Activated CD4-positive, alpha-beta T cell treated with anti-CD3 and anti-CD28 coated beads for 36 hours (primary cell): Measurements from ENCODE around the gene DDIT3. TPM values are rescaled to one million over a fixed set of nuclear protein-coding genes. Genes with fewer than 3 reads are reported as not detected.

Source experiments
- ATAC-seq: fragments of 200-7000 bp; cut with Tn5 transposase; one replicate; pipeline ENCODE4 v1.10.0; 2021; ENCODE audit warnings: mild to moderate bottlenecking, moderate library complexity
- CTCF ChIA-PET: fragments of 350-600 bp; sonication (Branson Sonifier 250); formaldehyde crosslinking; loops from one replicate; lab custom pipeline; 2021; ENCODE audit warnings: antibody characterized with exemption; lab: Charles Lee
- POLR2A ChIA-PET: fragments of 350-600 bp; sonication (Branson Sonifier 250); formaldehyde crosslinking; loops from one replicate; lab custom pipeline; 2021; ENCODE audit warnings: antibody characterized with exemption, inconsistent platforms; lab: Charles Lee
- DNase-seq: peaks from one replicate; pipeline ENCODE4 v3.0.0-alpha.2; 2020
- H3K27ac Mint-ChIP-seq: one replicate; pipeline ENCODE4 v1.8.0; 2021; ENCODE audit warnings: mixed read lengths
- H3K27me3 Mint-ChIP-seq: one replicate; pipeline ENCODE4 v1.8.0; 2021; ENCODE audit warnings: mixed read lengths
- H3K36me3 Mint-ChIP-seq: one replicate; pipeline ENCODE4 v1.8.0; 2021; ENCODE audit warnings: low read depth, mixed read lengths
- H3K4me1 Mint-ChIP-seq: one replicate; pipeline ENCODE4 v1.8.0; 2021; ENCODE audit warnings: mixed read lengths
- H3K4me3 Mint-ChIP-seq: one replicate; pipeline ENCODE4 v1.8.0; 2021; ENCODE audit warnings: mild to moderate bottlenecking, moderate library complexity, mixed read lengths
- H3K9me3 Mint-ChIP-seq: one replicate; pipeline ENCODE4 v1.8.0; 2021; ENCODE audit warnings: low read depth, mixed read lengths
- intact Hi-C, 2 experiments: fragments of 100-400 bp; cut with DNase I in 1 of 2; cut with micrococcal nuclease in 1 of 2; formaldehyde crosslinking; loops; one replicate each; pipeline versions ENCODE4 v1.14.2 to v1.15.1; 2022 to 2024; cut with DNase I, micrococcal nuclease
- total RNA-seq, 2 experiments: library from RNA; stranded (reverse); gene quantifications; one replicate each; pipeline ENCODE4 v1.2.3, GENCODE V29; 2021

Gene DDIT3
- total RNA-seq, 2 experiments from 2014 or later: 31.2 to 32.2 TPM

DNA sequence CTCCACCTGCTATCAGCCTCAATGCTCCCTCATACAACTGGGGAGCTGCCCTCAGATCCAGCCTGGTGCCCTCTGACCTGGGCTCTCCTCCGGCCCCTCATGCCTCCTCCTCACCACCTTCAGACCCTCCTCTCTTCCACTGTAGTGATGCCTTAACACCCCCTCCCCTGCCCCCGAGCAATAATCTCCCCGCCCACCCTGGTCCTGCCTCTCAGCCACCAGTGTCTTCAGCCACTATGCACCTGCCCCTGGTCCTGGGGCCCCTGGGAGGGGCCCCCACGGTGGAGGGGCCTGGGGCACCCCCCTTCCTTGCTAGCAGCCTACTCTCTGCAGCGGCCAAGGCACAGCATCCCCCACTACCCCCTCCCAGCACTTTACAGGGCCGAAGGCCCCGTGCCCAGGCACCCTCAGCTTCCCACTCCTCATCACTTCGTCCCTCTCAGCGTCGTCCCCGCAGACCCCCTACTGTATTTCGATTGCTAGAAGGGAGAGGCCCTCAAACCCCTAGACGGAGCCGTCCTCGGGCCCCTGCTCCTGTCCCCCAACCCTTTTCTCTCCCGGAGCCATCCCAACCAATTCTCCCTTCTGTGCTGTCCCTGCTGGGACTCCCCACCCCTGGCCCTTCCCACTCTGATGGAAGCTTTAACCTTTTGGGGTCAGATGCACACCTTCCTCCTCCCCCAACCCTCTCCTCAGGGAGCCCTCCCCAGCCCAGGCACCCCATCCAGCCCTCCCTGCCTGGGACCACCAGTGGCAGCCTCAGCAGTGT is 5.5 kb upstream of the DDIT3 start:
- no peak for DNase-seq
- CTCF ChIA-PET: interaction anchor here (1.4 kb wide), 1 partner anchor 8 kb away, joined by 4 read pairs; no protein-coding TSS in a partner anchor
- intact Hi-C loops: no loop called here
- H3K36me3 Mint-ChIP-seq: peaks cover 36% of the 10 kb centered on the region
- ATAC-seq: no peak
- no peak overlapping the region for H3K27ac Mint-ChIP-seq
- POLR2A ChIA-PET: interaction anchor here (0.8 to 0.9 kb wide), 3 partner anchors 9 to 21 kb away, joined by 3 to 5 read pairs (median 3); no protein-coding TSS in a partner anchor
- H3K4me3 Mint-ChIP-seq: no peak overlapping the region
- H3K9me3 Mint-ChIP-seq: no peaks in the 10 kb centered on the region
- H3K27me3 Mint-ChIP-seq: no peaks in the 10 kb centered on the region
- peaks cover 38% of the 10 kb centered on the region for H3K4me1 Mint-ChIP-seq

DNA sequence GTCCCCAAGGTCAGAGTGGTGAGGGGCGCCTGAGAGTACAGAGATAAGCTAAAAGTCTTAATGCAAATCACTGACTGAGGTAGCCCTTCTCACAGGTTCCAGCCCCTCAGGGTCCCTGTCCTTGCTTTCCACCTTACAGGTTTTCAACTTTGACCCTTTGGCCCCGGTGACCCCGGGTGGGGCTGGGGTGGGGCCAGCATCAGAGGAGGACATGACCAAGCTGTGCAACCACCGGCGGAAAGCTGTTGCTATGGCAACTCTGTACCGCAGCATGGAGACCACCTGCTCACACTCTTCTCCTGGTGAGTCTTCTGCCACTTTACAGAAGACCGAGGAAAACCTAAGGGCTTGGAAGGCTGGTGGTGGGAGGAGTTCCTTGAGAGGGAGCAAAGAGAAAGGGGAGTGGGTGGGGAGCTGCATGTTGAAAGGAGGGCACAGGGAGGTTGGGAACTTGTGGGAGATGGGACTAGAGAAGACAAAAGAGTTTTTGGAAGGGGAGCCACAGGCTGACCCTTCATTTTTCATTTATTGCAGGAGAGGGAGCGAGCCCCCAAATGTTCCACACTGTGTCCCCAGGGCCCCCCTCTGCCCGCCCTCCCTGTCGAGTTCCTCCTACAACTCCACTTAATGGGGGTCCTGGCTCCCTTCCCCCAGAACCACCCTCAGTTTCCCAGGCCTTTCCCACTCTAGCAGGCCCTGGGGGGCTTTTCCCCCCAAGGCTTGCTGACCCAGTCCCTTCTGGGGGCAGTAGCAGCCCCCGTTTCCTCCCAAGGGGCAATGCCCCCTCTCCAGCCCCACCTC is 4.7 kb upstream of the DDIT3 start:
- intact Hi-C loops: loop anchor here (5.0 kb wide), 4 partner anchors 227 to 1553 kb away; partner anchors contain the start of genes CDK4 (in 1 of the 2), RAB5B (in 1 of the 2), RPL41 (in 1 of the 2) and ZC3H10 (in 1 of the 2)
- H3K27me3 Mint-ChIP-seq: no peaks in the 10 kb centered on the region
- H3K27ac Mint-ChIP-seq: no peak overlapping the region
- peaks cover 38% of the 10 kb centered on the region for H3K4me1 Mint-ChIP-seq
- H3K9me3 Mint-ChIP-seq: no peaks in the 10 kb centered on the region
- CTCF ChIA-PET: interaction anchor here (0.6 to 2.2 kb wide), 4 partner anchors 8 to 67 kb away, joined by 3 to 6 read pairs (median 4); no protein-coding TSS in a partner anchor
- POLR2A ChIA-PET: interaction anchor here (0.6 to 0.9 kb wide), 3 partner anchors 8 to 454 kb away, joined by 3 to 5 read pairs (median 3); no protein-coding TSS in a partner anchor
- H3K4me3 Mint-ChIP-seq: no peak overlapping the region
- DNase-seq (no peak), ATAC-seq (no peak)
- peaks cover 33% of the 10 kb centered on the region for H3K36me3 Mint-ChIP-seq

- Mint-ChIP-seq H3K36me3 (peaks cover 35% of the 10 kb centered on the region), H3K27ac (peak overlapping the region; percentile 88), H3K27me3 (no peaks in the 10 kb centered on the region), H3K9me3 (no peaks in the 10 kb centered on the region), H3K4me1 (peaks cover 44% of the 10 kb centered on the region), H3K4me3 (peak overlapping the region; percentile 96)
- ATAC-seq (no peak), DNase-seq (peak; percentile 33)
- intact Hi-C loops: loop anchor here (2.0 to 5.0 kb wide), 6 partner anchors 221 to 1552 kb away; partner anchors contain the start of genes CDK4 (in 1 of the 2), CTDSP2 (in 1 of the 2), RAB5B (in 1 of the 2) and RPL41 (in 1 of the 2)
- ChIA-PET POLR2A (interaction anchor here (0.5 to 0.6 kb wide), 2 partner anchors 184 to 281 kb away, joined by 3 to 4 read pairs; no protein-coding TSS in a partner anchor), CTCF (interaction anchor here (0.6 to 2.2 kb wide), 7 partner anchors 9 to 70 kb away, joined by 3 to 6 read pairs (median 3); no protein-coding TSS in a partner anchor)
These were observed 3.6 kb upstream of the DDIT3 start for GRCh38 chr12:57523706-57524614.

DNA sequence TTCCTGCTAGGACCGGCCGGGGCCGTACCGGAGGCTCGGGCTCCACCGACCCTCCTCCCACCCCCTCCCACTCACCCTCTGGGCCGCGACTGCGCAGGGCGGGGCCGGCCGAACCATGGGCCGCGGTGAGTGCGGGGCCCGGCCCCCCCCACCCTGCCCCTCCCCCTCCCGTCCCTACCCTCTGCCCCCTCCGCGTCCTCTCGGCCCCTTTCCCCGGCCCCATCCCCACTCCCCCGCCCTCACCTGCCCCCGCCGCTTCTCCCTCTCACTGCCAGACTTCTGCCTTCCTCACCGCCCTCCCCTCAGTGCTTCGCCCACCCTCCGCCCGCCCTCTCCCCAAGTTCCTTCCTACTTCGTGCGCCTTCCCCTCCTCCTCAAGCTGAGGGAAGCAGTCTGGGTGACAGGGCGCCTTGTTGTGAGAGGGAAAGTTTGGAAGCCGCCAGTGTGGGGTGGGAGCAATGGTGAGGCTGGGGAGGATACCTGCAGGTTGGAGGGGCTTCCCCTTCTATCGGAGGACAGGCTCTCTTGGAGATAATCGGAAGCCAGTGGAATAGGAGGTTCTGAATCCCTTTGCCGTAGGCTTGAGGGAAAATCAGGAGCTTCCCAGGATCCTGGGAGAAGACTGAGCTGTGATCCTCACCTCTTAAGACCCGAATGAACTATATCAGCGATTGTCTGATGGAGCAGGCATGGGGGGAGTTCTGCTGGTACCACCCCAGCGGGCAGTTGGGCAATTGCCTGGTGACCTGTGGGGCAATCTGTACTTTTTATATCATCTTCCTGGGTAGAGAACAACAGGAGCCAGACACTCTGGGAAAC is 2.8 kb upstream of the DDIT3 start:
- CTCF ChIA-PET: interaction anchor here (1.0 to 2.2 kb wide), 4 partner anchors 10 to 70 kb away, joined by 3 to 6 read pairs (median 4); no protein-coding TSS in a partner anchor
- intact Hi-C loops: loop anchor here (1.0 to 5.0 kb wide), 13 partner anchors 24 to 1551 kb away; partner anchors contain the start of genes CDK4 (in 2 of the 2), CTDSP2 (in 1 of the 2), DCTN2 (in 1 of the 2) and OS9 (in 1 of the 2)
- DNase-seq: no peak
- POLR2A ChIA-PET: interaction anchor here (0.5 kb wide), 1 partner anchor 35 kb away, joined by 3 read pairs; the partner anchor contains the start of gene MARS1
- Mint-ChIP-seq H3K4me1 (peaks cover 51% of the 10 kb centered on the region), H3K4me3 (peak overlapping the region; percentile 96), H3K27ac (peak overlapping the region; percentile 88), H3K9me3 (no peaks in the 10 kb centered on the region), H3K36me3 (peaks cover 38% of the 10 kb centered on the region), H3K27me3 (no peaks in the 10 kb centered on the region)
- ATAC-seq: no peak

DNA sequence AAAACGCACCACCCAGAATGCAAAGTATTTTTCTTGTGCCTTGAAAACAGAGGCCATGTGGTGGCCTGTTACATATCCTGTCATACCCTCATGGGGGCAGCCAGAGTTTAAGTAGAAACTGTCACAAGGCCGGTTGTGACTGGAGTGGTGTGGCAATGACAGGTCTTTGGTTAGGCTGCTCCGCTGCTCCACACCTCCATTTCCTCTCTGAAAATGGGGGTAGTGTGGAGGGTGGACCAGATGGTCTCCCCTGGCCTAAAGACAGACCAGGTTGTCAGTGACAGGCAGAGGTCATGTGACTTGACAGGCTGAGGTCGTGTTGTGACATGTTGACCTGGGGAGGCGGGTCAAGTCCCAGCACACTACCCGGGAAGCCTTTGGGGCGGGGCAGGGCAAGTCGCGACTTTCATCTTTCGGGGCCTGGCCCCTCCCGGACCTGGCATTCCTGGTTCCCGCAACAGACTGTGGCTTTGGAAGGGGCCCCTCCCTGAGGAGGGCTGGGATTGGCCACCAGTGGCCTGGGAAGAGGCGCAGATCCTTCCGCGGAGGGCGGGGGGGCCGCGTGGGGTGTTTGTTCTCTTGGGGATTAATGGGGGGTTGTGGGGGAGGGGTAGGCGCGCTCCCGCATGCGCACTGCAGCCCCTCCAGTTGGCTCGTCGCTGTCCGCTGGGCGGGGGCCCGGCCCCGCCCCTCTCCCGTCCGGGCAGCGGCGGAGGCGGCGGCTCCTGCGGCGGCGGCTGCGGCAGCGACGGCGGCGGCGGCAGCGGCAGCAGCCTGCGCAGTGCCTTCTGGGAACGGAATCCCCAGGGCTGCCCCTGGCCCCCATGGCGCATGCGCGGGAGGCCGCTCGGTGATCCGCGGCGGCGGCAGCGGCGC is 1.9 kb upstream of the DDIT3 start, which contains the start of gene MBD6:
Gene MBD6, plus strand, starts transcription at position 814 of the 876 bp plus-strand sequence. CDS start 1,480 bp downstream, outside the sequence.
- POLR2A ChIA-PET: no interaction called here

DNA sequence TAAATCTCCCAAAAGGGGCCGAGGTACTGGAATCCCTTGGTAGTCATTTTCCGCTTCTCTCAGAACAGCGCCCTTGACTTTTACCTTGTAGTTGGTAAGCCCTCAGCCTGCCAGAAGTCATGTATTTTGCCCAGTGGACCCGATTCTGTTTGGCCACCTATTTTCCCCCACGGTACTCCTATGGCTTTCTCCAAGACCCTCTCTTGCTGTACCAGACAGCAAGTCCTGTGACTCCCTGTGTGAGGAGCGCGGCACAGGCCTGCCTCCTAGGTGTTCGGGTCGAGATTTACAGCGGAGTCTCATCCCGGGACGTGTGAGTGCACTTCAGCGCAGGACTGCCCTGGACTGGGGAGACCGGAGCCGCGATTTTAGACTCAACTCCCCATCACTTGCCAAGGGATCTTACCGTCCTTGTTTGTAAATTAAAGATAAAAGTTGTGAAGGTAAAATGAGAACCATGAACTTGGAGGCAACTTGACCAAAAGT is 1.3 kb upstream of the DDIT3 start:
- peaks cover 46% of the 10 kb centered on the region for H3K36me3 Mint-ChIP-seq
- peak overlapping the region; percentile 96 for H3K4me3 Mint-ChIP-seq
- intact Hi-C loops: loop anchor here (1.0 to 5.0 kb wide), 14 partner anchors 26 to 1593 kb away; partner anchors contain the start of genes CDK4 (in 2 of the 2), CTDSP2 (in 1 of the 2), DCTN2 (in 1 of the 2) and OS9 (in 1 of the 2)
- peak overlapping the region; percentile 99 for H3K27ac Mint-ChIP-seq
- ChIA-PET CTCF (interaction anchor here (0.6 kb wide), 1 partner anchor 43 kb away, joined by 3 read pairs; no protein-coding TSS in a partner anchor), POLR2A (interaction anchor here (2.4 kb wide), 1 partner anchor 25 kb away, joined by 8 read pairs; the partner anchor contains the start of gene DCTN2)
- no peaks in the 10 kb centered on the region for H3K9me3 Mint-ChIP-seq
- peak; percentile 42 for DNase-seq
- H3K4me1 Mint-ChIP-seq: peaks cover 58% of the 10 kb centered on the region
- no peaks in the 10 kb centered on the region for H3K27me3 Mint-ChIP-seq
- ATAC-seq: no peak

More for the DNA sequence above, 1.9 kb upstream of the DDIT3 start, which contains the start of gene MBD6:
- H3K4me3 Mint-ChIP-seq: peak within 1 kb of the TSS; percentile 96
- peaks cover 41% of the 10 kb centered on the region for H3K36me3 Mint-ChIP-seq
- H3K4me1 Mint-ChIP-seq: peaks cover 54% of the 10 kb centered on the region
- peak; percentile 50 for ATAC-seq
- peak within 1 kb of the TSS; percentile 99 for H3K27ac Mint-ChIP-seq
- H3K9me3 Mint-ChIP-seq: no peaks in the 10 kb centered on the region
- DNase-seq: peak; percentile 96
- CTCF ChIA-PET: no interaction called here
- intact Hi-C loops: loop anchor here (1.0 to 5.0 kb wide), 13 partner anchors 25 to 1550 kb away; partner anchors contain the start of genes CDK4 (in 2 of the 2), CTDSP2 (in 1 of the 2), DCTN2 (in 1 of the 2) and OS9 (in 1 of the 2)
- H3K27me3 Mint-ChIP-seq: no peaks in the 10 kb centered on the region

DNA sequence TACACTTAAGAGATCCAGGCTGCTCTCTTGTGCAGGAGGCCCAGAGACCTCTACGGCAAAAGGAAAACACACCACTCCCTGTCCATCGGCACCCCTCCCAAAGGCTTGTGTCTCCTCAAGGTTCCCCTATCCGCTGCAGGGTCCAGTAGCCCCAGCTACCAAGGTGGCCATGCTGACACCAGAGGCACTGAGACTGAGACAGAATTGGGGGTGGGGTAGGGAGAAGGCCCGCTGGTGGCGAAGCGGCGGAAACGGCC is 590 bp downstream of the DDIT3 start:
- Mint-ChIP-seq H3K4me3 (peak overlapping the region; percentile 96), H3K27ac (peak overlapping the region; percentile 98), H3K36me3 (peaks cover 57% of the 10 kb centered on the region), H3K27me3 (no peaks in the 10 kb centered on the region), H3K4me1 (peaks cover 50% of the 10 kb centered on the region), H3K9me3 (no peaks in the 10 kb centered on the region)
- ATAC-seq (no peak), DNase-seq (peak; percentile 48)
- intact Hi-C loops: loop anchor here (1.0 to 5.0 kb wide), 12 partner anchors 28 to 1591 kb away; partner anchors contain the start of genes MARS1 (in 2 of the 2), CDK4 (in 1 of the 2), DCTN2 (in 1 of the 2) and GLI1 (in 1 of the 2)
- POLR2A ChIA-PET: interaction anchor here (0.6 to 2.4 kb wide), 6 partner anchors 17 to 225 kb away, joined by 3 to 8 read pairs (median 3); partner anchors contain the start of gene DCTN2
- CTCF ChIA-PET: no interaction called here

DNA sequence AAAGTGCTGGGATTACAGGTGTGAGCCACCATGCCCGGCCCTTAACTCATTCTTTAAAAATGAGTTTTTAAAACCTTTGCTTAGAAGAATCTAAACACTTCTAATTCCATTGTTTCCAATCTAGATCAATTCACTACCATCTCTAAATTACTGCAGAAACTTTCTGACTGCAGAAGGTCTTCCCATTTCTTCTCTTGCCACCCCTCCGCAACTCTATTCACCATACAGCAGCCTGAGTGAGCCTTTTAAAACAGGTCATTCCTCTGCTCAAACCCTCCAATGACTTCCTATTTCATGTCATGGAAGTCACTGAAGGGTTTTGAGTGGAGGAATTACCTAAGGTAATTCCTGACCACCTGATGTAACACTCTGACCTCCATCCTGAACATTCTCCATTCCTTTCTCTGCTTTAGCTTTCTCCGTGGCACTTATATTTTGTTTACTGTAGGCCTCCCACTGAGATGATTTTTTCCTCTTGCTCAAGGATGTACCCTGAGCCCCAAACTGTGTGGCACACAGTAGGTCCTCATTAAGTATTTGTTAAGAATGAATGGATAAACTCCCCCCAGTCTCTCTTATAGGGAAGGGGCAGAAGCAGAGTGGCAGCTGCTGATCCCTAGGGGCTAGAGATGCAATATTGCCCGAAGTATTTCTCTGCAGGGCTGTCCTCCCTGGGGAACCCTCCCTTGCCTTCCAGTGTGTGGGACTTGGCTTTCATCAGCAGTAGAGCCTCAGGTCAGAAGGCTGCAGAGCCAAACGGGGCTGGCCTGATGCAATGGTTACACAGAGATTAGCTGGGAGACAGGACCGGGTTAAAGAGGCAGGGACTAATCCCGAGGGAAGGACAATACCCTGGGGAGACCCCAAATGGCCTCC is 1.2 kb downstream of the DDIT3 start:
- Mint-ChIP-seq H3K4me1 (peaks cover 44% of the 10 kb centered on the region), H3K9me3 (no peaks in the 10 kb centered on the region), H3K27ac (peak overlapping the region; percentile 98), H3K27me3 (no peaks in the 10 kb centered on the region), H3K4me3 (peak overlapping the region; percentile 96), H3K36me3 (peaks cover 58% of the 10 kb centered on the region)
- CTCF ChIA-PET: no interaction called here
- POLR2A ChIA-PET: interaction anchor here (0.6 to 2.4 kb wide), 4 partner anchors 18 to 294 kb away, joined by 3 to 8 read pairs (median 4); partner anchors contain the start of gene DCTN2
- intact Hi-C loops: no loop called here
- no peak for ATAC-seq
- DNase-seq: peak; percentile 40
